GM18907 (cell line): Measurements from ENCODE around the gene SELPLG.
"Not testable (repeated sequence)": the region's sequence is repeated elsewhere in the genome, so short reads cannot be mapped to it uniquely, and the experiment has no call there.

Experiments
- ATAC-seq: cut with Tn5 transposase; IDR thresholded peaks from one replicate; pipeline ENCODE4 v1.9.1; 2021; ENCODE audit warnings: mild to moderate bottlenecking, moderate library complexity; ENCODE audit not compliant: unreplicated experiment

The SELPLG gene

DNA sequence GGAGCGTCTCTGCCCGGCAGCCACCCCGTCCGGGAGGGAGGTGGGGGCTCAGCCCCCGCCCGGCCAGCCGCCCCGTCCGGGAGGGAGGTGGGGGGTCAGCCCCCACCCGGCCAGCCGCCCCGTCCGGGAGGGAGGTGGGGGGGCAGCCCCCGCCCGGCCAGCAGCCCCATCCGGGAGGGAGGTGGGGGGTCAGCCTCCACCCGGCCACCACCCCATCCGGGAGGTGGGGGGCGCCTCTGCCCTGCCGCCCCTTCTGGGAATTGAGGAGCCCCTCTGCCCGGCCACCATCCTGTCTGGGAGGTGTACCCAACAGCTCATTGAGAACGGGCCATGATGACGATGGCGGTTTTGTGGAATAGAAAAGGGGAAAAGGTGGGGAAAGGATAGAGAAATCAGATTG is 22.6 kb upstream of the SELPLG start:
- ATAC-seq, result not testable (repeated sequence)

DNA sequence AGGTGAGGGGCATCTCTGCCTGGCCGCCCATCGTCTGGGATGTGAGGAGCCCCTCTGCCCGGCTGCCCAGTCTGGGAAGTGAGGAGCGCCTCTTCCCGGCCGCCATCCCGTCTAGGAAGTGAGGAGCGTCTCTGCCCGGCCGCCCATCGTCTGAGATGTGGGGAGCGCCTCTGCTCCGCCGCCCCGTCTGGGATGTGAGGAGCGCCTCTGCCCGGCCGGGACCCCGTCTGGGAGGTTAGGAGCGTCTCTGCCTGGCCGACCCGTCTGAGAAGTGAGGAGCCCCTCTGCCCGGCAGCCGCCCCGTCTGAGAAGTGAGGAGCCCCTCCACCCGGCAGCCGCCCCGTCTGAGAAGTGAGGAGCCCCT is 22.1 kb upstream of the SELPLG start:
- ATAC-seq, result not testable (repeated sequence)

DNA sequence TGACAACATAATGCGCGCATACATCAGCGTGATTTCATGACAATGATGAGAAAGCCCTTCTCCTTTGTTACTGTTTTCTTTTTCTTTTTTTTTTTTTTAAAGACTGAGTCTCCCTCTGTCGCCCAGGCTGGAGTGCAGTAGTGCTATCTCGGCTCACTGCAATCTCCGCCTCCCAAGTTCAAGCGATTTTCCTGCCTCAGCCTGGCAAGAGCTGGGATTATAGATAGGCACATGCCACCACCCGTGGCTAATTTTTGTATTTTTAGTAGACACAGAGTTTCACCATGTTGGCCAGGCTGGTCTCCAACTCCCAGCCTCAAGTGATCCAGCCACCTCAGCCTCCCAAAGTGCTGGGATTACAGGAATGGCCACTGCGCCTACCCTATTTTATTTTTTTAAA is 20.9 kb upstream of the SELPLG start:
- not testable (repeated sequence) for ATAC-seq

DNA sequence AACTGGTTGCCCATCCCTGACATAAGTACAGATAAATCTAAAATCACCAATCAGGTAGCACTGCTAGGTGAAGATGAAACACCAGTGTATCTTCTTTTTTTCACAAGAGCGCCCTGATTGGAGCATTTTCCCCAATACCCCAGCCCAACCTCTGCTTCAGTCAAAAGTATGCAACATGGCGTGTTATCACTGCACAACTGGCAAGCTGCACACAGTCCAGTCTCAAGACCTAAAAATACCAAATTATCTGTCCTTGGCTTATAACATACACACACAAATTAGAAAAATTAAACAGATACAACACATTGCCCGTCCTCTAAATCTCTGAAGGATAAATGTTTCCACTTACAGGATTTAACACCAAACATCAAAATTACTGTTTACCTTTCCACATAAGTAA is 20.2 kb upstream of the SELPLG start:
- ATAC-seq, result no peak

DNA sequence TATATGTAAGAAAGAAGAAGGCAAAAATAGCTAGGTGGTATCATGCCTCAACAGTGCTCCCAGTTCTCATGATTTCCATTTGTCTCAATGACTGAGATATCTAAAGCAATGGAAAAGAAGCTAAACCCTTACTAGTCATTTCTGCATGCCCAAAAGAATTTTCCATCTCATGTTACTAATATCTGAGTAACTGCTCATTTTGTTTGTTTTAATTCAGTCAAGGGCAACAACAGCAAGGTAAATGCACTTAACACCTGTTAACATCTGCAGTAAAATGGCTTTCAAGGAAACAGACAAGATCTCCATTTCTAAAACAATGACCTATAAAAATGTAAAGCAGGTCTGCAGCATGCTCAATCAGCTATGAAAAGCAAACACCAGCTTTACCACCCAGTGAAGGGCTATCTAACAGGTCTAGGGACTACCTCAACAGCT is 19.4 kb upstream of the SELPLG start:
- ATAC-seq, result no peak

DNA sequence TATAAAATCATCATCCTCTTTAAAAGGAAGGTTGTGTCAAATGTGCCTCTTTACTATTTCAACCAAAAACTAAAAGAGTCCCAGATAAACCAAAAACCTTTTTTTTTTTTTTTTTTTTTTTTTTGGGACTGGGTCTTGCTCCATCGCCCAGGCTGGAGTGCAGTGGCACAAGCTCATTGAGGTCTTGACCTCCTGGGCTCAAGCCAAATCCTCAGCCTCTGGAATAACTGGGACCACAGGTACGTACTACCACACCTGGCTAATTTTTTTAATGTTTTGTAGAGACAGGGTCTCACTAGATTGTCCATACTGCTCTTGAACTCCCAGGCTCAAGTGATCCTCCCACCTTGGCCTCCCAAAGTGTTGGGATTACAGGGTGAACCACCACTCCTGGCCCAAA is 16.4 kb upstream of the SELPLG start:
- no peak for ATAC-seq

DNA sequence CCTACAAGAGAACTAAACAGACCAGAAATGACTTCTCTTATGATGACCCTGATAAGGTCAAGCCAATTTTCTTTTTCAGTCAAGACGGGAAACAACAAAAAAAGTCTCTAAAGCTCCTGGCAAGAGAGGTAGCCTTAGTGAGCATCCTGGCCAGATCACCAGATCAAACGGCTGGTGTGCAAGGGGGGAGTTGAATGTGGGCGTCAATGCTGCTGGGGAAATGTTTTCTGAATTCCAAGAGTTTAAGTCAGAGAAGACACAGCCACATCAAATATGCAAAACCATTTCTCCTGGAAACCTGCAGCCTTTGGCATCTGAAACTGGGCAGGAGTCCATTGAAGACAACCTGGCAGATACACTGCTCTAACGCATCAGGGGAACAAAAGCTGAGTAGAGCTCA is 16.0 kb upstream of the SELPLG start:
- no peak for ATAC-seq

DNA sequence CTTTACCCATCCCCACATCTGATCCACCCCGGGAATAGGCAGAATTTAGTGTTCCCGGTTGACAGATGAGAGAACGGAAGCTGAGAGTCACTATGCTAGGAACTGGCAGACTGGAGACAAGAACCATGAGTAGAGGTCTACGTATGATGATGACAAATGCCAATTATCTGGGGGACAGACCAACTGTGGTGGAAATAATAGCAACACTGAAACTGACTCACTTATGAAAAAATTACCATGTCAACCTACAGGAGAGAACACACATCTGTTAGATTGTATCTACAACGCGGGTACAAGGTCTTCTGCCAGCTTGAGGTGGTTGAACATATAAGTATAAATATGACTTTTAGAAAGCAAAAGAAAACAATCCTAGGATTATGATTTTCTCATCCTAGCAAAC is 15.4 kb upstream of the SELPLG start:
- ATAC-seq, result no peak

DNA sequence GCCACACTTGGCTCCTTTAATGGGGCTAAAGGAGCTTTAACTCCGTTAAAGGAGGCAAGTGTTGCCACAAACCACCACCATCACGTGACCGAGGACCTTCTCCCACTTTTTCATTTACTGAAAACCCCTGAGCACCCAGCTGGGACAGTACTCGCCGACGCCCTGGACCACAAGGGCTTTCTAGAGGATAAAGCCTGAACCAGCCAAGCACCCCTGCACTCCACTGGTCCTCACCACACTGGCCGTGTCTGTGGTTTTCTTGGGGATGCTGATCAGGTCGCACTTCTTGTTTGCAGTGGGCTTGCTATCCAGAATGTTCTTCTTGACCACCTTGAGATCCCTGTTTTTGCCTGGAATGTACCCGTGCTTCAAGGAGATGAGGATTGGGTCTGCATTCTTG is 14.7 kb upstream of the SELPLG start:
- ATAC-seq, result no peak

DNA sequence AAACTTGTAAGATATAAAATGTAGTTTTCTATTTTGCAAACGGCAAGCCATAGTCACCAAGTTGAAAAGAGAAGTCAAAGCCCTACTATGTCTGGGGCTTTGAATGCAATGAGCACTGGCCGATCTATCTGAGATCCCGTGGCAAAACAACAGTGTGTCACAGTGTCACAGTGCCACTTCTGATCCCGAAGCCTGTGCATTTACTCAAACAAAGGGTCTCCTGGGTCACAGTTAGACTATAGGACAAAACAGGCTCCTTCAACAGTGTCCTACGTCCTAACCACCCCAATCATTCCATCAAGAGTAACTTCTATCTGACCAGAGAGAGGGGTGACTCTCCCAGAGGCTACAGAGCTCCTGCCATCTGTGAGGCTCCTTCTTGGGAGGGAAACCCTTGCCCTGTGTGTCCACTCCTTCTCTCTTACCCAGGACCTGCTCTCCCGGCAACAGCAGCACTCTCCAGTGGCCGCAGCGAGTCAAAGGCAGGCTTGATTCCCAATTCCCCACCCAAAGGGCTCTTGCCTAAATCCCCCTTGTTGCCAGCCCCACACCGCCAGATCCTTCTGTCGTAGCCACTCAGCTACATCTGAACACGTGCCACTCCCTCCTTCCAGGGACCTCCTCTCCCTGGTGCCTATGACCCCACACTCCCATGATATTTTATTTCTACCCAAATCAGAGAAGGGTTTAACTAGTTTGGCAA is 14.0 kb upstream of the SELPLG start:
- ATAC-seq, result no peak

DNA sequence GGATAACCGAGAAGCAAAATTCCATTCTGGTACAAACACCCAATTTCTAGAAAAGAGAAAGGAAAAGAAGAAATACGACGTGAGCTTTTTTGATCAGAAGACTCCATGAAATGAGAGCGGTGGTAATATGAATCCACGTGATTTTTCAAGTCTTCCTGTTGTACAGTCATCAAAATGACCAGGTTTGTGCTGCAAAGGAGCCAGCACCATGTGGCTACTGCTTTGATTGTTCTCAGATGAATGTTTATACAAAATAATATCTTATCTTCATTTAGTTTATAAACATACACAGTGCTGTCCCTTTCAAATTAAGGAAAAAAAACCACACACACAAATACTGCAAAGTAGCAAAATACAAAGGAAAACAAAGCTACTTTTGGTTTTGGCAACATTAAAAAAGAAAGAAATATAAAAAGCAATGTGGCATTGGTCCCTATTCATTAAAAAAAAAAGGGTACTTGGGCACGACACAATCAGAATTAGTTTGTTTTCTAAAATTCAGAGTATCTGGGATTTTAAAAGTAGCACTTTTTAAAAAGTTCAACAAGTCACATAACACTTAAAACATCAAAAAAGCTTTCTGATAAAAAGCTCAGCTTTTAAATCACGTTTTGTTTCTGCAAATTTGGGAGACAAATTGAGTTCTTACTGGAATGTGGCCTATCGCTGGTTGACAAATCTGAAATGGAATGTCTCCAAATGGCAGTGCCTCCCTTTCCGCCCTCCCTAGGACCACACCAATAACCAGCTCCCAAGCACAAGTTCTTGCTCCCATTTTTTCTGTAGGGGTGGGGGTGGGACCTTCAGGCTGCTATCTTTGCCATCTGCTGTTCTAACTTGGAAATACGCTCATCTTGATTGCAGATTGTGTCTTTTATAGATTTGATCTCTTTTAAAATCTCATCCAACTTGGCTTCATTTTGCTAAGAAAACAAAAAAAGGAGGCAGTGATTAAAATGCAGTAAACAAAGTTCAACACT is 13.2 kb upstream of the SELPLG start:
- ATAC-seq, result no peak

DNA sequence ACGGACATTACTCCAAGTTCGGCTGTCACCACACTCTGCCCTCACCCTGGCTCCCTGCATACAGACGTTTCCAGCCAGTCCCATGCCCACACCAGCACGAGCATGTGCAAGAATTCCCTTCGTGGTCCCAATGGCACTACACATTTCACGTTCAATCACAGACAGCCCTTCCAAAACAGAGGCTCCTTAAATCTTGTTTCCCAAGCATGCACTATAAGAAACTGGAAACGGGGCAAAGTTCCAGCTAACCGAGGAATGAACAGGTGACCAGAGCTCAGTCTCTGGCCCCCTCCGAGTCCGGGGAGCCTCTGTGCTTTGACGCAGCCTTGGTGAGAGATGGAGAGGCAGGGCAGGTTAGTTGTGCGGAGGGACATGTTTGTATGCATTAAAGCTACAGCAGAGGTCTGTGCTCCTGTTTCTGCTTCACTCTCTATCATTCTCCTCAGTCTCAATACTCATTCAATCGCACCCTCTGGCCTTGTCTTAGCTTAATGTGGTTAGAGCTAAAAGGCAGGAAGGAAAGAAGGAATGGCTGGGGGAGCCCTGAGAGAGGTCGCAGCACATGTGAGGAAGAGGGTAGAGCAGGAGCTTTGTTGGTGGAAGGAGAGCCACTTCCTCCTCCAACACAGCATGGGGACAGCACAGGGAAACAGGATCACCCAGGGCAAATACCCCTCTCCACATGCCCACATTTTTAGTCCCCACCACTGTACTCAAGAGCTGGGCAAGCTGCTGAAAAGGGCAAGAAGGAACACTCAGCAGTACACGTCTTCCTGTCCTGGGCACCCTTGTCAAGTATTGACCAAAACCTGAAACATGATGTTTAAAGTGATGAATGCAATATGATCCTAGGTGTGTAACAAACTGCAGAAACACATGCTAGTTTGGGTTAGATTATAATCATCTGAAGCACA is 12.2 kb upstream of the SELPLG start:
- ATAC-seq, result no peak

DNA sequence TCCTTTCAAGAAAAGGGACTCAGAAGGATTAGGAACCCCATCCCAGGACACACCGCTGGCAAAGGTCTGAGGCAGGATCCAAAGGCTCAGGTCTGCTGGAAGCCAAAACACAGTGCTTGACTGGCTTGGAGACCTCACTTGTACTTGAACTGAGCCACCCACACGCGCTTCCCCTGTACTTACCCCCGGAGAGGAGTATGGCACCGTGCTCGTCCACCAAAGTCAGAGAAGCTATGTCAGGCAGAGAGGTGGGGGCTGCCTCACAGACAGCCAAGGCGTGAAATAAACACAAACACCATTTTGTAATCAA is 11.1 kb upstream of the SELPLG start:
- no peak for ATAC-seq

DNA sequence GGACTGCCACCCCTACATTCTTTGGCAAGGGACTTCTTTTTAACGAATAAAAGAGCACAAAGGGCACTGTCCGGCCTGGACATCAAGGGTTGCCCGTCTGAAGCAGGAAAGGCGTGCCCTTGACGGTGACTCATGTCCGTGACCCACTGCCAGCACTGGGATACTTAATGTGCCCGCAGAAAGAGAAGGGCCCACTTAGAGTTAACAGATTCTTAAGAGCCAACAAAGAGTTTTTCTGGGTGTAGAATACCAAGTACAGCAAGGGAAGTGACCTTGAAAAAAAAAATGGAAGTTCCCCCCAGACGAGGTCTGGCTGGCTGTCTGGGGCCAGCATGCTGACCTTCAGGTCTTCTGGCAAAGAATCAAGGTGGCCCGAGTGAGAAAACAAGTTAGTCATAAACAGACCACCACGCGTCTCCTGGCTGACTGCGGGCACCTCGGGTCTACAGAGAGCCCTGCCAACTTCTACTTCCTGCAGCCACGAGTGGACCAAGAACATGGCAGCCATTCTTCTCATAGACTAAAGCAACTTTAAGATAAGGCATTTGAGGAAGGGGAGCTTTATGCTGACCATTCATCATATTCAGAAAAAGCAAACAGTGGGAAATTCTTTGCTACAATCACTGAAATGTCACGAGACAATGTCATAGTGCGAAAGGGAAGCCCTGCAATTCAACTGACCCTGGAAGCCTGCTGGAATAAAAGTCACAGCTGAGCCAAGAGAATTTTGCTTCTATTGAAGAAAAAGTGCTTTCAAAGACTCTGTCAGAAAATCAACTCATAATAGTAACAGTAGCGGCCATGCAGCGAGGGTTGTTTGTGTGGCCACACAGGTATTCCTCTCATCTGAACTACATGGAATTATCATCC is 10.5 kb upstream of the SELPLG start:
- ATAC-seq, result no peak

DNA sequence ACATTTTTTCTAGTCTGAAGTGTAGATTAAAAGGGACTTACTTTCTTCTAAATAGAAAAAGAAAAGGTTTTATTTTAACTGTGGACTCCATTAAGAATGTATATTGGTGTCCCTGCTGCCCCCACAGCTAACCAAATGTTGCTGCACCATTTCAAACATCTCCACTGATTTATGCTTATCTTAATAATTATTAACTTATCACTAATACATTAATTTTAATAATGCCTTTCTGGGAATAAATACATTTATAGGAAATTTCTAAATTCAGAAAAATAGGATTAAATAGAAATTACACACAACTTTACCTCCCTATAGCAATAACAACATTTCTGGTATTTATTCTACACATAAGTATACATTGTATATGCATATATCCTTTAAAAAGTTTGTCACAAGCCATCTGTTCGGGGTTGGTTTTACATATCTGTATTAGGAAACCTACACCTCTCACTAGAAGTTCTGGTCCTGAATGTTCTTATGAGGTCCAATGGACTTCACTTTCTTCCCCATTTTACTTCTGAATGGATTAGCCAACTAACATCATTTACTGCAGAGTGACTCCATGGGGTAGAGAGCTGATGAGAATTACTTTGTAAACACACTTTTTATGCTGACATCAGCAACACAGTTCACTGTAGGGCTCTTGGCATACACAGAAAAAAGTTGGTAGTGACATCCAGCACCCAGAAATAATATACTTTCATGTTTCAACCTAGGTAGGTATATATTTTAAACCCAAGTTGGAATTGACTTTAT is 9.4 kb upstream of the SELPLG start:
- no peak for ATAC-seq

DNA sequence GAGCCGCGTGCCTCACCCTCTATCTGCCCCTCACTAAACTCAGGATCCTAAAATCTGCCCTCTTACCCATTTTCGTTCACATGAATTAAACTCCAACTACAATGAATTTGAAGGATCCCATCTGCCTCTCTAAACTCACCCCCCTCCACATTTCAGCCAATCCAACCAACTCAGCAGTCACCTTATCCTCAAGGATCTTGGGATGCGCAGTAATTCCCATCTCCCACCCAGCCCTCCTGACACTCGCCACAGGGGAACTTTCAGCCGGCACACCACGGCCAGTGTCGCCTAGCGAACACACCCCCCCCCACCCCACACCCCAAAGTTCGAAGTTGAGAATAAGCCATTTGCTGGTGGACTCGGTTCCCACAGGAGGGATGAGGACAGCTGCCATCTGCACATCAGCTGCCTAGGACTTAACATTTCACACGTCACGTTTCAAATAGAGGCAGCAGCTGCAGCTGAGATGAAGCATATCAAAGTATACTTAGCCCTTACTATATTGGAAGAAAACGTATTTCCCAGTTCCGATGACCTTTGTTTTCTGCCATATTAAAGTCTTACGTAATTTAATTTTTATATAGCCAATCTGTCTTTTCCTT is 8.7 kb upstream of the SELPLG start:
- ATAC-seq, result no peak

DNA sequence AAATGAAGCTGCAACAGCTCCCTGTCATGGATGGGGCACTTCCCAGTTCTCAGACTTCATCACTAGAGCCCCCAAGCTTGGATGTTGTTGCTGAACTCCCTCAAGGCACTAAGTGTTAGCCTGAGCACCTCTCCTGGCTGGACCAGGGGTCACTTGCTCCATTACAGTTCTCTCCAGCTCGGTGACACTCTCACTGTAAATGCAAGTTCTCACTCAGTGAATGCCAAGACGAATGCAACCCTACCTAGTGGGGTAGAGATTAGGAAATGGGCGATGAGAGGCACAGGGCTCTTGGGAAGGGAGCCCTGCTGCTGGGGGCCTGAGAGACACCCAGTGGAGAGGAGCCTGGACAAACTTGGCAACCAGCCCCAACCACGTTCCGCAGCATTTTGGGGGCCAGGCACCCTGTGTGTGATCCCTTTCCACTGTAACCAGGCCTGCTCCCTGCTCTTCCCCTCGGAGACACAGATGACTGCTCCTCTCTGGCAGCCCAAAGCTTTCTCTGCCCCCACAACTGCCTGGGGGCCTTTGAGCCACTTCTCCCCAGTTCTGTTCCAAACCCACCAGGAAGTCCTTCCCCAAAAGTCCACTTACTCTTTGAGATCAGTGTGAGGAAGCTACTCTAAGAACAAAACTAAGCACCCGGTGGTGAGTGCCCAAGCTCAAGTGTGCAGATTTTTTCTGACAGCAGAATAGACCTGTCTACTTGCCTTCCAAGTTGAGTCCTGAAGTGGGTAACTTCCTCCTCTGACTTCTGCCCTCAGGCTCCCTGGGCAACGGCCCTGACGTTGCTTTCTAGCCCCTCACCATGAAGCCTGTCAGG is 8.0 kb upstream of the SELPLG start:
- no peak for ATAC-seq

DNA sequence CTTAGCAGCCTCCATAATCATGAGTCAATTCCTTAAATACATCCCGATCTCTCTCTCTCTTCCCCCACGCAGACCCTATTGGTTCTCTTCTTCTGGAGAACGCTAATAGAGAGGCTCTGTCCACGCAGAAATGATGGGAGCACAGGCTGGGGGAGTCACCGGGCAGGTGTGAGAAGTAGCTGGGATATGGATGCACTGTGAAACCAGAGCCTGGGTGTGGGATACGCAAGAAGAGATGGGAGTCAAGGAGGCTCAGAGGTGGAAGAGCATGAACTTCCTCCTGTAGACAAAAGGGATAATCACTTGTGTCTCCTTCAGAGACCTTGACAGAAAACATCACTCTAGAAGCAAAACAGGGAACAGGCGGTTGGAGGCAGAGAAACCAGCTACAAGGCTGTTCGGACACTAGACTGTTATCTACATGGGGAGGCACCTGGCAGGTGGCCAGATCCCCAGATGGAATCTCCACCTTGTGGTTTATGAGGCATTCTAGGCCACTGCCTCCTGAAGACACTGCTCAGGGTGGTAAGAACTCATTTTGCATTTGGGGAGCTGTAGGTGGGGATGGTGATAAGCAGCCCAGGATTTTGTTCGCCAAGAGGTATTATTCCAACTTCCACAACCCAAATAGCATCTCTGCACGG is 7.2 kb upstream of the SELPLG start:
- no peak for ATAC-seq
